Naive thymus-derived CD4-positive, alpha-beta T cell (primary cell): ENCODE measurements around the gene AFAP1. TPM values are rescaled to one million over a fixed set of nuclear protein-coding genes. Genes with fewer than 3 reads are reported as not detected.

Experiments
- ATAC-seq: fragments of 150-1000 bp; cut with Tn5 transposase; 2 replicates; pipeline ENCODE4 v1.10.0; 2021; ENCODE audit warnings: mild to moderate bottlenecking, moderate library complexity
- CTCF ChIA-PET: fragments of 350-600 bp; sonication (Branson Sonifier 250); formaldehyde crosslinking; loops from one replicate; lab custom pipeline; 2021; ENCODE audit warnings: antibody characterized with exemption; lab: Charles Lee
- POLR2A ChIA-PET: fragments of 350-600 bp; sonication (Branson Sonifier 250); formaldehyde crosslinking; loops from one replicate; lab custom pipeline; 2021; ENCODE audit warnings: antibody characterized with exemption, inconsistent platforms; lab: Charles Lee
- DNase-seq, 9 donors: peaks; one replicate each; pipeline versions ENCODE4 v3.0.0 to v3.0.0-alpha.2; 2020 to 2022; ENCODE audit warnings: mixed read lengths in 1 of 9
- H3K27ac ChIP-seq: one replicate; pipeline ENCODE4 v1.7.0; 2013; ENCODE audit warnings: mild to moderate bottlenecking, low read depth, low read length, moderate library complexity
- H3K27me3 ChIP-seq, 2 donors: one replicate each; pipeline ENCODE4 v1.7.0; 2013; ENCODE audit warnings: low read length in 2 of 2, mild to moderate bottlenecking in 2 of 2, moderate library complexity in 2 of 2; ENCODE audit not compliant: control insufficient read depth in 2 of 2, insufficient read depth in 2 of 2
- H3K36me3 ChIP-seq, 3 experiments: 1 replicate in 2 of 3; 2 replicates in 1 of 3; pipeline ENCODE4 v1.7.0; 2013; ENCODE audit warnings: low read length in 3 of 3, mild to moderate bottlenecking in 3 of 3, moderate library complexity in 1 of 3; ENCODE audit not compliant: insufficient read depth in 3 of 3, control insufficient read depth in 2 of 3
- H3K4me1 ChIP-seq, 2 donors: one replicate each; pipeline ENCODE4 v1.7.0; 2013; ENCODE audit warnings: low read length in 2 of 2, mild to moderate bottlenecking in 2 of 2, moderate library complexity in 1 of 2; ENCODE audit not compliant: control insufficient read depth in 2 of 2, insufficient read depth in 2 of 2
- H3K4me3 ChIP-seq: 2 replicates; pipeline ENCODE4 v1.7.0; 2013; ENCODE audit warnings: mild to moderate bottlenecking, low read length
- H3K9me3 ChIP-seq, 3 experiments: 1 replicate in 2 of 3; 2 replicates in 1 of 3; pipeline ENCODE4 v1.7.0; 2013; ENCODE audit warnings: low read length in 3 of 3; ENCODE audit not compliant: control insufficient read depth in 2 of 3
- H3K27ac Mint-ChIP-seq, 9 donors: one replicate each; pipeline ENCODE4 v1.8.0; 2020 to 2022; ENCODE audit warnings: mixed read lengths in 9 of 9, mild to moderate bottlenecking in 8 of 9, moderate library complexity in 5 of 9, inconsistent platforms in 2 of 9
- H3K27me3 Mint-ChIP-seq, 5 donors: one replicate each; pipeline ENCODE4 v1.8.0; 2021 to 2022; ENCODE audit warnings: mixed read lengths in 5 of 5, mild to moderate bottlenecking in 1 of 5
- H3K36me3 Mint-ChIP-seq, 5 donors: one replicate each; pipeline ENCODE4 v1.8.0; 2020 to 2022; ENCODE audit warnings: mixed read lengths in 5 of 5, mild to moderate bottlenecking in 3 of 5, inconsistent platforms in 1 of 5
- H3K4me1 Mint-ChIP-seq, 7 donors: one replicate each; pipeline ENCODE4 v1.8.0; 2020 to 2022; ENCODE audit warnings: mixed read lengths in 7 of 7, mild to moderate bottlenecking in 3 of 7, inconsistent platforms in 1 of 7
- H3K4me3 Mint-ChIP-seq, 10 donors: one replicate each; pipeline ENCODE4 v1.8.0; 2020 to 2022; ENCODE audit warnings: mild to moderate bottlenecking in 10 of 10, mixed read lengths in 10 of 10, moderate library complexity in 6 of 10, inconsistent platforms in 2 of 10
- H3K9me3 Mint-ChIP-seq, 11 donors: one replicate each; pipeline ENCODE4 v1.8.0; 2020 to 2022; ENCODE audit warnings: mixed read lengths in 11 of 11, mild to moderate bottlenecking in 4 of 11, inconsistent platforms in 1 of 11, moderate library complexity in 1 of 11
- intact Hi-C, 2 donors: fragments of 100-400 bp; cut with micrococcal nuclease; formaldehyde crosslinking; loops; one replicate each; pipeline ENCODE4 v1.15.1; 2023
- polyA plus RNA-seq, 2 donors: library from polyadenylated mRNA; unstranded; fragments of 300-500 nt; fragmentation: Illumina TruSeq; gene quantifications; one replicate each; pipeline ENCODE4 v1.2.3, GENCODE V29; 2021
- total RNA-seq, 6 experiments: library from RNA in 5 of 6; stranded (reverse) in 5 of 6; gene quantifications; 1 replicate in 5 of 6; 2 replicates in 1 of 6; pipeline ENCODE4 v1.2.3 and lab custom pipeline; 2021 to 2026

Gene AFAP1
- total and polyA plus RNA-seq, 7 experiments from 2014 or later, result 2.2 to 27.2 (median 9.6) TPM

GRCh38 chr4:7985072-7985471, 45.4 kb upstream of the AFAP1 start:
- no peaks in the 10 kb centered on the region for H3K27me3 ChIP-seq
- Mint-ChIP-seq H3K4me1 (peaks cover 0 to 11% (median 9%) of the 10 kb centered on the region in 7 donors), H3K4me3 (no peak overlapping the region), H3K27me3 (peaks cover 0 to 3% (median 0%) of the 10 kb centered on the region in 5 donors), H3K9me3 (peaks cover 0 to 8% (median 0%) of the 10 kb centered on the region in 11 donors), H3K36me3 (no peaks in the 10 kb centered on the region), H3K27ac (no peak overlapping the region)
- H3K27ac ChIP-seq, result no peak overlapping the region
- DNase-seq (no peak), ATAC-seq (no peak)
- ChIA-PET CTCF (interaction anchor here (0.9 to 5.6 kb wide), 3 partner anchors 47 to 184 kb away, joined by 3 to 62 read pairs (median 4); no protein-coding TSS in a partner anchor), POLR2A (interaction anchor here (0.7 to 1.5 kb wide), 2 partner anchors 157 to 181 kb away, joined by 3 to 4 read pairs; no protein-coding TSS in a partner anchor)
- H3K4me1 ChIP-seq, result no peaks in the 10 kb centered on the region
- H3K9me3 ChIP-seq, result no peaks in the 10 kb centered on the region
- no peak overlapping the region for H3K4me3 ChIP-seq
- no peaks in the 10 kb centered on the region for H3K36me3 ChIP-seq
- intact Hi-C loops, result loop anchor here in 1 of 2 donors (5.0 kb wide), 1 partner anchor 793 kb away; the partner anchor contains the start of gene SORCS2

GRCh38 chr4:7984286-7984925, 44.7 kb upstream of the AFAP1 start:
- H3K4me1 ChIP-seq, result no peaks in the 10 kb centered on the region
- no peak for ATAC-seq
- H3K36me3 Mint-ChIP-seq, result no peaks in the 10 kb centered on the region
- peaks cover 0 to 3% (median 0%) of the 10 kb centered on the region in 11 donors for H3K9me3 Mint-ChIP-seq
- peaks cover 0 to 3% (median 0%) of the 10 kb centered on the region in 5 donors for H3K27me3 Mint-ChIP-seq
- CTCF ChIA-PET, result interaction anchor here (0.9 to 1.7 kb wide), 3 partner anchors 47 to 183 kb away, joined by 3 to 4 read pairs (median 3); no protein-coding TSS in a partner anchor
- H3K4me1 Mint-ChIP-seq, result peaks cover 0 to 11% (median 9%) of the 10 kb centered on the region in 7 donors
- no peak overlapping the region for H3K4me3 Mint-ChIP-seq
- POLR2A ChIA-PET, result no interaction called here
- no peak overlapping the region for H3K27ac ChIP-seq
- no peaks in the 10 kb centered on the region for H3K27me3 ChIP-seq
- intact Hi-C loops, result no loop called here
- no peaks in the 10 kb centered on the region for H3K36me3 ChIP-seq
- no peaks in the 10 kb centered on the region for H3K9me3 ChIP-seq
- no peak for DNase-seq
- H3K27ac Mint-ChIP-seq, result no peak overlapping the region
- H3K4me3 ChIP-seq, result no peak overlapping the region

GRCh38 chr4:7983296-7983695, 43.6 kb upstream of the AFAP1 start:
- no peaks in the 10 kb centered on the region for H3K27me3 ChIP-seq
- no peaks in the 10 kb centered on the region for H3K4me1 ChIP-seq
- Mint-ChIP-seq H3K27ac (no peak overlapping the region), H3K27me3 (peaks cover 0 to 3% (median 0%) of the 10 kb centered on the region in 5 donors), H3K36me3 (no peaks in the 10 kb centered on the region), H3K4me3 (no peak overlapping the region), H3K9me3 (peaks cover 0 to 3% (median 0%) of the 10 kb centered on the region in 11 donors), H3K4me1 (peaks cover 0 to 11% (median 9%) of the 10 kb centered on the region in 7 donors)
- no peaks in the 10 kb centered on the region for H3K36me3 ChIP-seq
- DNase-seq (no peak), ATAC-seq (no peak)
- no peak overlapping the region for H3K27ac ChIP-seq
- CTCF ChIA-PET, result interaction anchor here (1.2 kb wide), 1 partner anchor 177 kb away, joined by 3 read pairs; no protein-coding TSS in a partner anchor
- POLR2A ChIA-PET, result no interaction called here
- intact Hi-C loops, result no loop called here
- no peak overlapping the region for H3K4me3 ChIP-seq
- no peaks in the 10 kb centered on the region for H3K9me3 ChIP-seq

GRCh38 chr4:7981738-7982394, 42.2 kb upstream of the AFAP1 start:
- H3K36me3 ChIP-seq, result no peaks in the 10 kb centered on the region
- Mint-ChIP-seq H3K36me3 (no peaks in the 10 kb centered on the region), H3K4me1 (peaks cover 0 to 11% (median 9%) of the 10 kb centered on the region in 7 donors), H3K27ac (no peak overlapping the region), H3K4me3 (no peak overlapping the region), H3K9me3 (no peaks in the 10 kb centered on the region), H3K27me3 (peaks cover 0 to 3% (median 0%) of the 10 kb centered on the region in 5 donors)
- DNase-seq (no peak), ATAC-seq (no peak)
- no peak overlapping the region for H3K4me3 ChIP-seq
- H3K4me1 ChIP-seq, result no peaks in the 10 kb centered on the region
- CTCF ChIA-PET, result interaction anchor here (1.8 kb wide), 1 partner anchor 177 kb away, joined by 9 read pairs; no protein-coding TSS in a partner anchor
- intact Hi-C loops, result no loop called here
- no peak overlapping the region for H3K27ac ChIP-seq
- H3K27me3 ChIP-seq, result no peaks in the 10 kb centered on the region
- H3K9me3 ChIP-seq, result no peaks in the 10 kb centered on the region
- POLR2A ChIA-PET, result no interaction called here

- POLR2A ChIA-PET, result no interaction called here
- H3K4me1 ChIP-seq, result no peaks in the 10 kb centered on the region
- no peak overlapping the region for H3K4me3 Mint-ChIP-seq
- no peak for DNase-seq
- H3K9me3 ChIP-seq, result no peaks in the 10 kb centered on the region
- H3K27me3 ChIP-seq, result no peaks in the 10 kb centered on the region
- no peak overlapping the region for H3K27ac Mint-ChIP-seq
- no peaks in the 10 kb centered on the region for H3K9me3 Mint-ChIP-seq
- no peak for ATAC-seq
- CTCF ChIA-PET, result interaction anchor here (0.7 kb wide), 1 partner anchor 175 kb away, joined by 3 read pairs; no protein-coding TSS in a partner anchor
- intact Hi-C loops, result no loop called here
- no peak overlapping the region for H3K4me3 ChIP-seq
- H3K36me3 ChIP-seq, result no peaks in the 10 kb centered on the region
- H3K4me1 Mint-ChIP-seq, result peaks cover 0 to 6% (median 0%) of the 10 kb centered on the region in 7 donors
- no peak overlapping the region for H3K27ac ChIP-seq
- no peaks in the 10 kb centered on the region for H3K27me3 Mint-ChIP-seq
- peaks cover 0 to 3% (median 0%) of the 10 kb centered on the region in 5 donors for H3K36me3 Mint-ChIP-seq
Measured at GRCh38 chr4:7980036-7980435, 40.4 kb upstream of the AFAP1 start.

GRCh38 chr4:7979652-7979968, 39.9 kb upstream of the AFAP1 start:
- Histone ChIP-seq H3K27ac (no peak overlapping the region), H3K4me3 (no peak overlapping the region), H3K4me1 (no peaks in the 10 kb centered on the region), H3K27me3 (no peaks in the 10 kb centered on the region), H3K36me3 (no peaks in the 10 kb centered on the region), H3K9me3 (no peaks in the 10 kb centered on the region)
- ChIA-PET CTCF (interaction anchor here (0.7 kb wide), 1 partner anchor 175 kb away, joined by 3 read pairs; no protein-coding TSS in a partner anchor), POLR2A (no interaction called here)
- intact Hi-C loops, result no loop called here
- H3K27me3 Mint-ChIP-seq, result no peaks in the 10 kb centered on the region
- DNase-seq (no peak), ATAC-seq (no peak)
- H3K36me3 Mint-ChIP-seq, result peaks cover 0 to 4% (median 0%) of the 10 kb centered on the region in 5 donors
- peaks cover 0 to under 1% (median 0%) of the 10 kb centered on the region in 11 donors for H3K9me3 Mint-ChIP-seq
- H3K4me1 Mint-ChIP-seq, result peaks cover 0 to 6% (median 0%) of the 10 kb centered on the region in 7 donors
- H3K4me3 Mint-ChIP-seq, result no peak overlapping the region
- no peak overlapping the region for H3K27ac Mint-ChIP-seq
